Measurements from ENCODE around the gene RPTOR. TPM values are rescaled to one million over a fixed set of nuclear protein-coding genes. Genes with fewer than 3 reads are reported as not detected.
A peak's percentile ranks its signal among the peaks of the same experiment; 100 is the strongest.

Gene RPTOR
- total and polyA plus RNA-seq, 10 of the 15 experiments (the other 5 are each of a cell fraction or from before 2014, with no cell fraction given): 0.18 to 32.1 (median 7.8) TPM

- peaks cover 18% of the 10 kb centered on the region for H3K4me1 ChIP-seq (ENCODE audit: control insufficient read depth, insufficient read depth, low read length)
- 95% methylated on average over 9 of the region's 9 CpGs for WGBS (ENCODE audit: insufficient coverage, insufficient replicate concordance, low lambda C conversion rate, missing lambda C conversion rate)
- SMC1A ChIA-PET (ENCODE audit: uncharacterized antibody, unreplicated experiment): interaction anchor here (0.9 kb wide), 1 partner anchor 201 kb away, joined by 3 read pairs; no protein-coding TSS in a partner anchor
- H3K36me3 ChIP-seq (ENCODE audit: control insufficient read depth in 2 of 2, insufficient read depth in 2 of 2, low read length in 1 of 2): no peaks in the 10 kb centered on the region; a peak in 1 of 4 replicates
- in situ Hi-C loops (cut with MboI) (no loop called here), intact Hi-C loops (cut with micrococcal nuclease; ENCODE audit: unreplicated experiment) (no loop called here)
- H3K27ac ChIP-seq (ENCODE audit: control insufficient read depth, insufficient read depth): 0 out of 2 replicates have a peak overlapping the region, but pooled peaks have one; percentile 11
- no peaks in the 10 kb centered on the region; the same call in none of the 2 replicates for H3K79me2 ChIP-seq (ENCODE audit: control insufficient read depth, insufficient read depth, low read length)
- POLR2A ChIA-PET: no interaction called here
- DNase-seq (ENCODE audit: low read depth, low spot score) (no peak), ATAC-seq (no peak), FAIRE-seq (no peak)
- H3K4me2 ChIP-seq (ENCODE audit: control insufficient read depth, insufficient read depth): no peak overlapping the region
- no peaks in the 10 kb centered on the region; the same call in 2 of the 3 replicates for H3K9me3 ChIP-seq (replicated peaks; ENCODE audit: control insufficient read depth, insufficient read depth, low read length)
- no peaks in the 10 kb centered on the region for H3K27me3 ChIP-seq (replicated peaks in 1 of 2; ENCODE audit: control insufficient read depth in 2 of 2, insufficient read depth in 2 of 2, low read length in 1 of 2)
- TF ChIP-seq ELK1 (IDR thresholded peaks at IDR 0.05; ENCODE audit: low read depth, low read length) (no peak), GABPA (IDR thresholded peaks at IDR 0.05; ENCODE audit: low read depth) (peak; percentile 83), SREBF2 (IDR thresholded peaks at IDR 0.05; ENCODE audit: low read length) (no peak), NR2C1 (IDR thresholded peaks at IDR 0.05) (peak; percentile 59), SPI1 (IDR thresholded peaks at IDR 0.05; ENCODE audit: borderline replicate concordance, insufficient read depth, low read depth, low read length) (peak; percentile 61)
- no peak overlapping the region for H3K9ac ChIP-seq (ENCODE audit: control insufficient read depth, insufficient read depth, low read length)
- peak overlapping the region; percentile 28; the same call in 1 of the 2 replicates for H2AFZ ChIP-seq (ENCODE audit: control insufficient read depth, low read depth, low read length)
- no peak overlapping the region for H3K4me3 ChIP-seq
- CTCF ChIA-PET: no interaction called here
- no TSS peak for BruUV-seq (replicated peaks)
- no peaks in the 10 kb centered on the region for H4K20me1 ChIP-seq (ENCODE audit: control insufficient read depth, insufficient read depth)
- RAD21 ChIA-PET (ENCODE audit: unreplicated experiment): no interaction called here
Observed at GRCh38 chr17:80703142-80703478, 158.5 kb downstream of the RPTOR start.

GRCh38 chr17:80704381-80704819 lies 159.8 kb downstream of the RPTOR start:
- no peak for ATAC-seq
- POLR2A ChIA-PET: no interaction called here
- DNase-seq (ENCODE audit: low read depth, low spot score): no peak
- in situ Hi-C loops (cut with MboI) (no loop called here), intact Hi-C loops (cut with micrococcal nuclease; ENCODE audit: unreplicated experiment) (no loop called here)
- peaks cover 0 to 3% of the 10 kb centered on the region in 2 experiments; a peak in 3 of 4 replicates for H3K36me3 ChIP-seq (ENCODE audit: control insufficient read depth in 2 of 2, insufficient read depth in 2 of 2, low read length in 1 of 2)
- SMC1A ChIA-PET (ENCODE audit: uncharacterized antibody, unreplicated experiment): interaction anchor here (1.0 kb wide), 1 partner anchor 10 kb away, joined by 4 read pairs; no protein-coding TSS in a partner anchor
- no peaks in the 10 kb centered on the region; the same call in 2 of the 3 replicates for H3K9me3 ChIP-seq (replicated peaks; ENCODE audit: control insufficient read depth, insufficient read depth, low read length)
- FAIRE-seq: no peak
- H4K20me1 ChIP-seq (ENCODE audit: control insufficient read depth, insufficient read depth): no peaks in the 10 kb centered on the region
- peak overlapping the region; percentile 28; the same call in 1 of the 2 replicates for H3K4me2 ChIP-seq (ENCODE audit: control insufficient read depth, insufficient read depth)
- no TSS peak for BruUV-seq (replicated peaks)
- H3K4me3 ChIP-seq: no peak overlapping the region
- no peak overlapping the region for H3K27ac ChIP-seq (ENCODE audit: control insufficient read depth, insufficient read depth)
- peak; percentile 80 for TF ChIP-seq BACH1 (IDR thresholded peaks at IDR 0.05; ENCODE audit: borderline replicate concordance)
- no peak for TF ChIP-seq POU2F2 (IDR thresholded peaks at IDR 0.05; ENCODE audit: borderline replicate concordance, low read depth, low read length)
- RAD21 ChIA-PET (ENCODE audit: unreplicated experiment): no interaction called here
- no peaks in the 10 kb centered on the region for H3K27me3 ChIP-seq (replicated peaks in 1 of 2; ENCODE audit: control insufficient read depth in 2 of 2, insufficient read depth in 2 of 2, low read length in 1 of 2)
- 91% methylated on average over 3 of the region's 3 CpGs for WGBS (ENCODE audit: insufficient coverage, insufficient replicate concordance, low lambda C conversion rate, missing lambda C conversion rate)
- CTCF ChIA-PET: no interaction called here
- H3K4me1 ChIP-seq (ENCODE audit: control insufficient read depth, insufficient read depth, low read length): peaks cover 18% of the 10 kb centered on the region
- no peak overlapping the region for H2AFZ ChIP-seq (ENCODE audit: control insufficient read depth, low read depth, low read length)
- no peaks in the 10 kb centered on the region; the same call in none of the 2 replicates for H3K79me2 ChIP-seq (ENCODE audit: control insufficient read depth, insufficient read depth, low read length)
- H3K9ac ChIP-seq (ENCODE audit: control insufficient read depth, insufficient read depth, low read length): no peak overlapping the region
